HUES64 (cell line): ENCODE measurements around the gene FAM120C.

ENCODE experiments used
- H3K27ac ChIP-seq: 2 replicates; pipeline ENCODE4 v1.7.0; 2013; ENCODE audit warnings: low read depth, low read length, inconsistent platforms
- H3K27me3 ChIP-seq: 2 replicates; pipeline ENCODE4 v1.6.1; 2013; ENCODE audit warnings: mild to moderate bottlenecking, low read length; ENCODE audit not compliant: insufficient read depth
- H3K36me3 ChIP-seq: 2 replicates; pipeline ENCODE4 v1.6.1; 2013; ENCODE audit warnings: mild to moderate bottlenecking, low read length; ENCODE audit not compliant: insufficient read depth
- H3K4me1 ChIP-seq: 2 replicates; pipeline ENCODE4 v1.6.1; 2013; ENCODE audit warnings: mild to moderate bottlenecking, low read length, moderate library complexity; ENCODE audit not compliant: insufficient read depth
- H3K4me3 ChIP-seq: 2 replicates; pipeline ENCODE4 v1.5.1; 2013; ENCODE audit warnings: mild to moderate bottlenecking, low read length, moderate library complexity
- H3K9ac ChIP-seq: 2 replicates; pipeline ENCODE4 v1.6.1; 2013; ENCODE audit warnings: mild to moderate bottlenecking, low read depth, low read length
- H3K9me3 ChIP-seq: 2 replicates; pipeline ENCODE4 v1.6.1; 2013; ENCODE audit warnings: low read depth, low read length; ENCODE audit not compliant: insufficient read depth
- WGBS: fragments of 150-250, 120-280 bp; methylation state at CpG from one replicate; pipeline ENCODE4 v1.1.7; 2013; ENCODE audit warnings: missing lambda C conversion rate; 5-methylcytosine and 5-hydroxymethylcytosine counted together

The FAM120C gene

DNA sequence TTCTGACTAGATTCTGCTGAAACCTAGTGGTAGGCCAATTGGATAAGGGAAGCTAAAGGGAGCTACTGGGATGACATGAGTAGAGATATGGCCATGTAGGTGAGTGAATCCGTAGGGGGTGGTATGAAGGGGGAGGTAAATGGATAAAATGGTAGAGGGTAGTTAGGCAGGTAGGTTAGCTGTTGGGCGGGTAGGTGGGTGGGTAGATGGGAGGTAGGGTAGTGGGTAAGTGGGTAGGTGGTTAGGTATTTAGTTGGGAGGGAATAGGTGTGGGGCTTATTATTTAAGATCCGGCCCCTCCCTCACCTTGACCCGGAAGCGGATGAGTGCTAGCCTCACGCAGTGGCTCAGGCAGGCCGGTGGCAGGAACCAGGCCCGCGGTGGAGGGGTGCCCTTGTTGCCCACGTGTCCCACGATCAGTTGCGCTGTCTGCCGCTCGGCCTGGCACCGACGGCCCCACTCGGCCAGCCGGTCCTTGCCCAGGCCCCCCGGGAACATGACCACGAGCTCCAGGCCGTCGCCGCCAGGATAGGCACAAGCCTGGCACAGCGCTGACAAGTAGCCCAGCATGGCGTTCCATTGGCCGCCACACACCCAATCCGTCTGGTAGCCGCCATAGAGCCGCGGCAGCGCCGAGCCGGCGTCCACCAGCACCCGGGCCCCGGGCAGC, 725 bp downstream of the FAM120C start:
- peak overlapping the region; percentile 93 for H3K27ac ChIP-seq
- peak overlapping the region; percentile 94 for H3K9ac ChIP-seq
- H3K36me3 ChIP-seq: peaks cover 3% of the 10 kb centered on the region; the same call in 1 of the 2 replicates
- WGBS: 1% methylated on average over 36 of the region's 36 CpGs
- H3K4me3 ChIP-seq: peak overlapping the region; percentile 80
- H3K9me3 ChIP-seq: no peaks in the 10 kb centered on the region
- no peaks in the 10 kb centered on the region for H3K27me3 ChIP-seq
- H3K4me1 ChIP-seq: peaks cover 14% of the 10 kb centered on the region

DNA sequence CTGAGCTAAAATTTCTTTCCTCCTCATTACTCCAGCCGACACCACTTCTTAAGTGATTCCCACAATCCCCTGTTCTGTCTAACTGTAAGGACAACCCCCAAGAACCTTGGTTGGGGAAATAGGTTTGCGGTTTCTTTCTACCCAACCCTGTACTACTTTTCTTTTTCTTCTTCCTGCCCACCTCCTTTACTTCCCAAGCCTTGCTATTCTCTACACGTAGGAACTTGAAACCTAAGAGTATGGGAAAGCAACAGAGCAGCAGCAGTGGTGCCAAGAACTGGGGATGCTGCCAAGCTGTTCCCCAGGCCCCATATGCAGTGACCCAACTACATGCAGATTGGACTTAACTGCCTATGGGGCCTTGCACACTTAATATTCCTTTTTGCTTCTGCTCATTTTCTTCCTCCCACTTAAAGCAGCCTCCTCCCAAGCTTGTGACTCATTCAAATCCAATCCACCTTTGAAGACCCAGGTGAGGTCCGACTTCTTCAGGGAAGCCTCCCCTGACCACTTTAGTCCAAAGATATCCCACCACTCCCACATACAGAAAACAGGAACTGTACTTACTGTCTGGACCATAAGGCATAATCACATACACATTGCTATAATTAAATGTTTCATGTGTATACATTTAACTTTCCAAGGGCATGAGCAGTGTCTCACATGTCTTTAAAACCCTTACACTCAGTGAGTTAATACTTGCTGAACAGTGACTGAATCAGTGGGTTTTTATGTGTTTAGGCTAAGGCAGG, 1.7 kb downstream of the FAM120C start:
- peak overlapping the region; percentile 80 for H3K4me3 ChIP-seq
- peaks cover 9% of the 10 kb centered on the region; the same call in 1 of the 2 replicates for H3K36me3 ChIP-seq
- peaks cover 14% of the 10 kb centered on the region for H3K4me1 ChIP-seq
- no peaks in the 10 kb centered on the region for H3K27me3 ChIP-seq
- no peaks in the 10 kb centered on the region for H3K9me3 ChIP-seq
- 31% methylated on average over 2 of the region's 4 CpGs for WGBS
- no peak overlapping the region for H3K27ac ChIP-seq
- no peak overlapping the region for H3K9ac ChIP-seq

DNA sequence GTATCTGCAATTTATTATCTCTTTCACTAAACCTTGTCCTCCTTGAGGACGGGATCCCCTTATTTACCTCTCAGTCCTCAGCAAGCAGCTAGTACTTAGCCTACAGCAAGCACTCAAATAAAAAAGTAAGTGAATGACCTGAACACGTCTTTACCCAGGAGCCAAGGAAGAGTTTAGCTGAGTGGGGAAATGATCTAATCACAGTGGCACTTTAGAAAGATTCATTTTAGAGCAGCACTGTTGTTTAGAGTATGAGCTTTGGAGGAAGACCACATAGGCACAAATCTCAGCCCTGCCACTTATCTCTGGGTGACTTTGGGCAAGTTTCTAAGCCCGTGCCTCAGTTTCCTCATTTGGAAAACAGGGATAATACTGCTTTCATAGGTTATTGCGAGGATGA, 2.7 kb downstream of the FAM120C start:
- no peak overlapping the region for H3K27ac ChIP-seq
- H3K4me1 ChIP-seq: peaks cover 14% of the 10 kb centered on the region
- H3K27me3 ChIP-seq: no peaks in the 10 kb centered on the region
- H3K9ac ChIP-seq: no peak overlapping the region
- H3K4me3 ChIP-seq: peak overlapping the region; percentile 80; the same call in 1 of the 2 replicates
- peaks cover 10% of the 10 kb centered on the region; the same call in 1 of the 2 replicates for H3K36me3 ChIP-seq
- H3K9me3 ChIP-seq: no peaks in the 10 kb centered on the region
- 71% methylated on average over 3 of the region's 4 CpGs for WGBS

DNA sequence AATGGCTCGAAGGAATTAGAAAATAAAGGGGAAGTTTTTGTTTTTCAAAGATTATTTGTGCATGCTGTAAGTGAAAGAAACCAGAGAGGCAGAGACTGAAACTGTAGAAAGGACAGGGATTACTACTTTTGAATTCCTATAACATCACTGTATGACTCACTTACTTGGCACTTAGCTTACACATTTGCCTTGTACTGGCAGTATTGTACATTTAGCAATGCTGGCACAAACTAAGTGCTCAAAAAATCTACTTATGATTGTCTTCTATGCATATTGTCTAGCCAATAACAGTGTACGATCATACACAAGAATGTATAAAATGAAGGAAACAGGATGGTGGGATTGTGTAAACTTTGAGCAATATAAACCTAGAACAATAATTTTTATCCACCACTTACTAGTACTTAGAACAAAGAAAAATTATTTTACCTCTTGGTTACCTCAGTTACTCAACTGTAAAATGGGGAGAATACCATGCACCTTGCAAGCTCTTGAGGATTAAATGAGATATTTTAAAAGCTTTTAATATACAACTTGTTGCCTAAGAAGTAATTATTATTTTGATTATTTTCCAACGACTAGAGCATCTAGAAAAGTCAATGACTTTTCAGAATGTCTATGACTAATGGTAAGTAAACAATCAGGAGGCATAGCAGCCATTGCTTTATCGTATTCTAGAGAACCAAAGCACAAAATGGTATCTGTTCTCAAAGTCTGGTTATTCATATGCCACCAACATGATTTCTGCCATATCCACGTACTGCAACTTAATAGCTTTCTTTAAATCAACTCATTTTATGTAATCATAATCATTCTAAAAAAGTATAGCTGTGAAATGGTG, 4.7 kb downstream of the FAM120C start:
- H3K27ac ChIP-seq: no peak overlapping the region
- peaks cover 14% of the 10 kb centered on the region for H3K4me1 ChIP-seq
- H3K9me3 ChIP-seq: no peaks in the 10 kb centered on the region
- 91% methylated on average over 2 of the region's 5 CpGs for WGBS
- H3K9ac ChIP-seq: no peak overlapping the region
- H3K27me3 ChIP-seq: no peaks in the 10 kb centered on the region
- peaks cover 19% of the 10 kb centered on the region; the same call in 1 of the 2 replicates for H3K36me3 ChIP-seq
- H3K4me3 ChIP-seq: no peak overlapping the region

DNA sequence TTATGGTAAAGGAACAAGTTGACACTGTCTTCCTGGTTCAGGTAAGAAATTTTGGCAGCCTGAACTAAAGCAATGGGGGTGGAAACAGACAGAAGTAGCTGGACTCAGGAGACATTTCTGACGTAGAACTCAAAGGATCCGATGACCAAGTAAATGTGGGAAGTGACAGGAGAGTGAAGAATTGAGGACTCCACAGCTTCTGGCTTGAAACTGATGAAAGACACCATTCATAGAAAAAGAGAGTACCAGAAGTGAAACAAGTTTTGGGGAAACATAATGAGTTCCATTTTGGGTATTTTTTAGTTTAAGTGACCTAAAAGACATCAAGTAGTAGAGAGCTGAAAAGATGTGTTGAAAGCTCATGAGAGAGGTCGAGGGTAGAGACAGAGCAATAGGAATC, 5.7 kb downstream of the FAM120C start:
- Histone ChIP-seq H3K9ac (no peak overlapping the region), H3K27me3 (no peaks in the 10 kb centered on the region), H3K27ac (no peak overlapping the region), H3K36me3 (peaks cover 19% of the 10 kb centered on the region; the same call in 1 of the 2 replicates), H3K4me1 (peaks cover 14% of the 10 kb centered on the region), H3K4me3 (no peak overlapping the region), H3K9me3 (no peaks in the 10 kb centered on the region)
- 92% methylated on average over 3 of the region's 3 CpGs for WGBS

DNA sequence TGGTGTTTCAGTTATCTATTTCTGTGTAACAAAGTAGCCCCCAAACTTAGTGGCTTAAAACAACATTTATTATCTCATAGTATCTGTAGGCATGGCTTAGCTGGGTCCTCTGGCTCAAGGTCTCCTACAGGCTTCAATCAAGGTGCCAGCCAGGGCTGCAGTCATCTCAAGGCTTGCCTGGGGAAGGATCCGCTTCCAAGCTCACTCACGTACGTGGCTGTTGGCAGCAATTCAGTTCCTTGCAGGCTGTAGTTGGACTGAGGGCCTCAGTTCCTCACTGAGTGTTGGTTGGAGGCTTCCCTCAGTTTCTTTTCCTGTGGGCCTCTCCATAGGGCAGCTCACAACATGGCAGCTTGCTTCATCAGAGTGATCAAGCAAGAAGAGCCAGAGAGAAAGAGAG, 9.3 kb downstream of the FAM120C start:
- Histone ChIP-seq H3K4me3 (no peak overlapping the region), H3K36me3 (peaks cover 16% of the 10 kb centered on the region; the same call in 1 of the 2 replicates)
- 98% methylated on average over 3 of the region's 3 CpGs for WGBS

DNA sequence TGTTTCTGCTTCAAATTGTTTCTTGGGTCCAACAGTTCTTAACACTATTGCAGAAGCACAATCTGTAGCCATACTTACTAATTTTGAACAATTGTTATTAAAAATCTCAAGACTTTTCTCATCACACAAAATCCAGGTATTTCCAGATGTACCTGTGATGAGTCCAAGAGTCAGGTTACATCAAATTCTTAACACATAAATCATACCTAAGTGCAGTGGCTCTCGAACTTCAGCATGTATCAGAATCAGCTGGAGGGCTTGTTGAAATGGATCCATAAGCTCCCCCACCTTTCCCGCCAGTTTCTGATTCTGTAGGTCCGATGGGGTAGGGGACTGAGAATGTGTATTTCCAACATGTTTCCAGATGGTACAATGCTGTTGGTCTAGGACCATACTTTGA, 10.6 kb downstream of the FAM120C start:
- no peaks in the 10 kb centered on the region for H3K27me3 ChIP-seq
- H3K4me3 ChIP-seq: no peak overlapping the region
- H3K36me3 ChIP-seq: peaks cover 16% of the 10 kb centered on the region; the same call in 1 of the 2 replicates
- H3K9me3 ChIP-seq: no peaks in the 10 kb centered on the region
- WGBS: 98% methylated on average over 3 of the region's 3 CpGs
- H3K9ac ChIP-seq: no peak overlapping the region
- no peaks in the 10 kb centered on the region for H3K4me1 ChIP-seq
- H3K27ac ChIP-seq: no peak overlapping the region

More for the DNA sequence above, 9.3 kb downstream of the FAM120C start:
- no peaks in the 10 kb centered on the region for H3K4me1 ChIP-seq
- H3K27me3 ChIP-seq: no peaks in the 10 kb centered on the region
- H3K9ac ChIP-seq: no peak overlapping the region
- no peak overlapping the region for H3K27ac ChIP-seq
- no peaks in the 10 kb centered on the region for H3K9me3 ChIP-seq

DNA sequence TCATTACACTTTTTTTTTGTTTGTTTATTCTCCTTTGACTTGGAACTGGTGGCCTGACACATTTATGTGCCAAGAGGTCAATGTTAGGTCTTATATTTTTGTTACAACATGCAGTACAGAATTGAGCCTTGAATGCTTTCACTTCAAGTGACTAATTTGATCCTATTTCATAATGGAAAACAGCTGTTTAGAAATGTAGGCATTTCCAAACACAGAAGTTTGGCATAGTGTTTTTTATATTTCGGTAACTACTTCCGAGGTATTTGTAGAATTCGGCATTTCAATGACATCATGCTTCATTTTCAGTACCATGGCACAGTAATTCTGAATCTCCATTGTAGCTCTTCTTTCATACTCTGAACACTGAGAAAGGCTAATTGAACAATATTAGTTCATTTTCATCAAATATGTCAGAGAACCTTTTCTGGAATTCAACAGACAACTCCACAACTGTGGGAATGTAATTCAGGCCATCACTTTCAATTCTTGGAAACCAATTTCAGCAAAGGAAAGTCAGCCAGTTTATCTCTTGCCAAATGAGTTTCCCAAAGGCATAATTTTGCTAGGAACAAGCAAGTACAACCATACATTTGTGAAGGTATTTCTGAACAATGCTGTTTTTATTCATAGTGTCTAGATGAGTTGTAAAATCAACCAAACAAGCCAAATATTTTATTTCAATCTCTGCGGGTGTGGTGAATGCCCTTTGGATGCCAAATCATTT, 11.4 kb downstream of the FAM120C start:
- Histone ChIP-seq H3K4me1 (no peaks in the 10 kb centered on the region), H3K4me3 (no peak overlapping the region), H3K9ac (no peak overlapping the region), H3K27ac (no peak overlapping the region), H3K36me3 (peaks cover 12% of the 10 kb centered on the region; the same call in 1 of the 2 replicates), H3K27me3 (no peaks in the 10 kb centered on the region), H3K9me3 (no peaks in the 10 kb centered on the region)
- 95% methylated on average over 4 of the region's 4 CpGs for WGBS

DNA sequence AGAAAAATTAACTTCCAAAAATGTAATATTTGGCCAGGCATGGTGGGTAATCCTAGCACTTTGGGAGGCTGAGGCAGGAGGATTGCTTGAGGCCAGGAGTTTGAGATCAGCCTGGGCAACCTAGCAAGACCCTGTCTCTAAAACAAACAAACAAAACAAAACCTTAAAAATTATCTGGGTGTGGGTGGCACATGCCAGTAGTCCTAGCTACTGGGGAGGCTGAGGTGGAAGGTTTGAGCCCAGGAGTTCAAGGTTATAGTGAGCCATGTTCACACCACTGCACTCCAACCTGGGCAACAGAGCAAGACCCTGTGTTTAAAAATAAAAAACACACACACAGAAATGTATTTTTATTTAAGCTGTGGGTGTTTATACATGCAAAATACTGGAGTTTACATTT, 12.0 kb downstream of the FAM120C start:
- Histone ChIP-seq H3K9ac (no peak overlapping the region), H3K27ac (no peak overlapping the region), H3K36me3 (peaks cover 9% of the 10 kb centered on the region; the same call in 1 of the 2 replicates), H3K4me1 (0 out of 2 replicates have a peak, but pooled peaks cover 4% of the 10 kb centered on the region), H3K4me3 (no peak overlapping the region), H3K27me3 (no peaks in the 10 kb centered on the region), H3K9me3 (no peaks in the 10 kb centered on the region)

DNA sequence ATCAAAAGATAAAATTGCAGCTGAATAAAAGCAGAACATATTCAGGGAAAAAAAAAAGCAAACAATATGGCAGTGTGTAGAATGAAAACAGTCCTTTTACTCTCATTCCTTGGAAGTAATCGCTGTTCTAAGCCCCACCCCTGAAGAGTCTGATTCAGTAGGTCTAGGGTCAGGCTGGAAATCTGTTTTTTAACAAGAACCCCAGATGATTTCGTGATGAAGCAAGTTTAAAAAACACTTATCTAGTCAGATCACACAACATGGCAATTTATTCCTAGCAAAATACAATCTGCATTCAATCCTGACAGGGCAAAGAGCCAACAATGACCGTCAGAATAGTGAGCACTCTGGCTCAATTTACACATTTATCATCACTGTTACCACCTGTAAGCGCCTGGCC, 16.1 kb downstream of the FAM120C start:
- H3K9me3 ChIP-seq: no peaks in the 10 kb centered on the region
- H3K4me3 ChIP-seq: no peak overlapping the region
- peaks cover 7% of the 10 kb centered on the region; the same call in 1 of the 2 replicates for H3K4me1 ChIP-seq
- no peak overlapping the region for H3K9ac ChIP-seq
- no peaks in the 10 kb centered on the region for H3K27me3 ChIP-seq
- no peaks in the 10 kb centered on the region for H3K36me3 ChIP-seq
- 79% methylated on average over 3 of the region's 4 CpGs for WGBS
- H3K27ac ChIP-seq: no peak overlapping the region
